Left colon (tissue), 2 donors: ENCODE measurements around the gene SLC26A5. TPM values are rescaled to one million over a fixed set of nuclear protein-coding genes. Genes with fewer than 3 reads are reported as not detected.
"Not testable (repeated sequence)": the region's sequence is repeated elsewhere in the genome, so short reads cannot be mapped to it uniquely, and the experiment has no call there.

ENCODE experiments used
- ATAC-seq: fragments of 200-7000 bp; cut with Tn5 transposase; one replicate; pipeline ENCODE4 v1.9.1; 2020; ENCODE audit warnings: mild to moderate bottlenecking, moderate library complexity
- DNase-seq, 2 donors: peaks; one replicate each; pipeline ENCODE4 v3.0.0-alpha.2; 2020
- intact Hi-C, 2 donors: fragments of 100-400 bp; cut with DNase I in 1 of 2; cut with micrococcal nuclease in 1 of 2; formaldehyde crosslinking; loops; one replicate each; pipeline versions ENCODE4 v1.11.2 to v1.14.0; 2022; cut with DNase I, micrococcal nuclease
- total RNA-seq, 2 donors: library from RNA; stranded (reverse); fragmentation: NEBNext Ultra II Directional; extraction: Animal tissue kit (Norgen Biotek cat#: 25700); gene quantifications; one replicate each; pipeline ENCODE4 v1.2.1, GENCODE V29; 2021
- donor health status: DM: no; HTN: no; CAD: no.
- donor health status: DM: yes; HTN: yes; CAD: no.

Gene SLC26A5
- total RNA-seq, 2 donors from 2014 or later: 0.22 TPM; not detected in 1

DNA sequence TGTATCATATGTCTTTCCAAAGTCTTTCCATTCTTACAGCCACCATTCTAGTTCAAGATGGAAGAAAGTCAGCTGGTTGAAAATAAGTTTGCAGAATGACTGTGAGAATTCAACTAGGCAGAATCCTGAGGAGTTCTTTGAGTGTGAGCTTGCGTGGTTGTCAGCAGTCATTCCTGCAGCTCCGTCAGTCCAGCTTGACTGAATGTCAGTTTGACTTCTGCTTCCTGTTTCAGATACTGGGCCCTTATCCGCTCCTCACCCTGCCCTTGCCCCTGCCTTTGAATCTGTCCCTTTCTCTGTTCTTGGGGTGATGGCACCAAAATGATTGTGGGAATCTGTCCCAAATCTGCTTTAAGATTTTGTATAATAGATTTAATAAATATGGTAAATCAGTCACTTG, 27.8 kb downstream of the SLC26A5 start:
- ATAC-seq (no peak), DNase-seq (no peak)
- intact Hi-C loops: no loop called here

DNA sequence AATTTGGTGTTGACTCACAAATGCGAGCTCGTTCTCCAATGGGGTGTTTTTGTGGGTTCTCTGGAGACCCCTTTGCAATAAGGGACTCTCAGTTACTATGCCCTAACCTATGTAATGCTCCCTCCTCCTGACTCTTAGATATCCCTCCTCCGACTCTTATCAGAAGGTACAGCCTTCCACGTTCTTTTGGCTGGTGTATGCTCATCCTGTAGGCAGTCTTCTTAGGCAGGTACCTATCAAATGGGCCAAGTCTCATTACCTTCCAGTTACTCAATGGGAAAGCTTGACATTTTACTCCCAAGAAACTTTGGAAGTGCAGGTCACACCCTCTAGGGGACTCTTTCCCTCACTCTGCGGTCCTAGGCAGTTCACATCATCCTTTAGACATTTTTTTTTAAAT, 32.6 kb downstream of the SLC26A5 start:
- intact Hi-C loops: no loop called here
- ATAC-seq: no peak

DNA sequence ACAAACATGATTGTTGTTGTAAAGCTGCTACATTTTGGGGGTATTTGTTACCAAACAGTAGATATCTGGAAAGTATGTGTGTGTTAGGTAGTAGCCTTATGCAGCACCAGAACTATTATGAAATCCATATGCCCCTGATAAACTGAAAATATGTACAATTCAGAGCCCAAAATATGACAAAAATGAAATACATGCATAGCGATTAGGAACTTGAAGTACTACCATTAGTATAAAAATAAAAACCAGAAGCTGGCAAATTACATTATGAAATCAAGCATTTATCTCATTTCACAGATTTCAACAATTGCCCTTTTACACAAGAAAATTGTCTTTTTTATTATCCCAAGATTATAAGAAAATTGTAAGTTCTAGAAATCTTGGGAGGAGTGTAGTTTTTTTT, 33.9 kb downstream of the SLC26A5 start:
- DNase-seq (no peak), ATAC-seq (no peak)
- intact Hi-C loops: no loop called here

More for the DNA sequence above, 32.6 kb downstream of the SLC26A5 start:
- DNase-seq: no peak

DNA sequence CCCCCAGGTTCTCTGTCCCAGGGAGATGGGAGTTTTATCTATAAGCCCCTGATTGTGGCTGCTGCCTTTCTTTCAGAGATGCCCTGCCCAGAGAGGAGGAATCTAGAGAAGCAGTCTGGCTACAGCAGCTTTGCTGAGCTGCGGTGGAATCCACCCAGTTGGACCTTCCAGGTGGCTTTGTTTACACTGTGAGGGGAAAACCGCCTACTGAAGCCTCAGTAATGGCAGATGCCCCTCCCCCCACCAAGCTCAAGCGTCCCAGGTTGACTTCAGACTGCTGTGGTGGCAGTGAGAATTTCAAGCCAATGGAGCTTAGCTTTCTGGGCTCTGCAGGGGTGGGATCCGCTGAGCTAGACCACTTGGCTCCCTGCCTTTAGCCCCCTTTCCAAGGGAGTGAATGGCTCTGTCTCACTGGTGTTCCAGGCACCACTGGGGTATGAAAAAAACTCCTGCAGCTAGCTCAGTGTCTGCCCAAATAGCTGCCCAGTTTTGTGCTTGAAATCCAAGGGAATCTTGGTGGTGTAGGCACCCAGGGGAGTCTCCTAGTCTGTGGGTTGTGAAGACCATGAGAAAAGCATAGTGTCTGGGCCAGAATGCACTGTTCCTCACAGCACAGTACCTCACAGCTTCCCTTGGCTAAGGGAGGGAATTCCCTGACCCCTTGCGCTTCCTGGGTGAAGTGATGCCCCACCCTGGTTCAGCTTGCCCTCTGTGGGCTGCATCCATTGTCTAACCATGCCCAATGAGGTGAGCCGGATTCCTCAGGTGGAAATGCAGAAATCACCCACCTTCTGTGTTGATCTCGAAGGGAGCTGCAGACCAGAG, 40.0 kb downstream of the SLC26A5 start:
- intact Hi-C loops, DNase-seq, ATAC-seq: not testable (repeated sequence)

DNA sequence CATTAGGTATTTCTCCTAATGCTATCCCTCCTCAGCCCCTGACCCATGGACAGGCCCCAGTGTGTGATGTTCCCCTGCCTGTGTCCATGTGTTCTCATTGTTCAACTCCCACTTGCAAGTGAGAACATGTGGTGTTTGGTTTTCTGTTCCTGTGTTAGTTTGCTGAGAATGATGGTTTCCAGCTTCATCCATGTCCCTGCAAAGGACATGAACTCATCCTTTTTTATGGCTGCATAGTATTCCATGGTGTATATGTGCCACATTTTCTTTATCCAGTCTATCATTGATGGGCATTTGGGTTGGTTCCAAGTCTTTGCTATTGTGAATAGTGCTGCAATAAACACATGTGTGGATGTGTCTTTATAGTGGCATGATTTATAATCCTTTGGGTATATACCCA, 46.3 kb downstream of the SLC26A5 start:
- intact Hi-C loops, ATAC-seq, DNase-seq: not testable (repeated sequence)

DNA sequence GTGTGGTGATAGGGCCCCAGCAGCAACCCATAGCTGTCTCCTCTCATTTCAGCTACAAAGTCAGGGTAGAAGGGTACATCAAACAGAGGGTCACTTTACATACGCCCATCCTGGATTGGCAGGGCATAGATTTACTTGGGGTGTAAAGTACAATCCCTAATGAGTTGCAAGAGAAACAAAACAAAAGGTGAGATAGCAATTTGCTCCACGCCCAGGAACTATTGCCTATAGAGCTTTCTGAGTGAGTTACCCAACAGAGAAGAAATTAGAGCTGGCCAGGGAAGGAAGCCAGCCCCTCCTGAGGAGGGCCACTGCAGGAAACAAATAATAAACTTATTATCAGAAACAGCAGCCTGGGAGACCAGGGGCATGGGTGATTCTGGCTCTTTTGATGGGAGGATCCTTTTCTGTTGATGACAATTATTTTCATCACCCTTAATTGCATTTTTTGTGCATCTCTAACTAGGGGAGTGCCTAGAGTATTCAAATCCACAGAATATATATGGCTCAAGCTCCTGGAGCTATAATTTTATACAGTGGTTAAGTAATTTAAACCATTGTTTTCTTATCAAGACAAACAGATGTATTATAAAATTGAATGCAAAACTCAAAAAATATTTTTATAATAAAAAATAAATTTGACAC, 47.4 kb downstream of the SLC26A5 start:
- ATAC-seq (peak; percentile 67), DNase-seq (no peak)
- intact Hi-C loops: no loop called here

DNA sequence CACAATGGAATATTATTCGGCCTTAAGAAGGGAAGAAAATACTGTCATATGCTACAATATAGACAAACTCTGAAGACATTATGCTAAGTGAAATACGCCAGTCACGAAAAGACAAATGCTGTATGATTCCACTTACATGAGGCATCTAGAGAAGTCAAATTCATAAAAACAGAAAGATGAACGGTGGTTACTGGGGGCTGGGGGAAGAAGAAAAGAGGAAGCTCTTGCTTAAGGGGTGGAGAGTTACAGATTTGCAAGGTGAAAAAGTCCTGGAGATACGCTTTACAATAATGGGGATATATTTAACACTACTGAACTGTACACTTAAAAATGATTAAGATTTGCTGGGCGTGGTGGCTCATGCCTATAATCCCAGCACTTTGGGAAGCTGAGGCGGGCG, 49.5 kb downstream of the SLC26A5 start:
- intact Hi-C loops: no loop called here
- ATAC-seq (no peak), DNase-seq (no peak)

DNA sequence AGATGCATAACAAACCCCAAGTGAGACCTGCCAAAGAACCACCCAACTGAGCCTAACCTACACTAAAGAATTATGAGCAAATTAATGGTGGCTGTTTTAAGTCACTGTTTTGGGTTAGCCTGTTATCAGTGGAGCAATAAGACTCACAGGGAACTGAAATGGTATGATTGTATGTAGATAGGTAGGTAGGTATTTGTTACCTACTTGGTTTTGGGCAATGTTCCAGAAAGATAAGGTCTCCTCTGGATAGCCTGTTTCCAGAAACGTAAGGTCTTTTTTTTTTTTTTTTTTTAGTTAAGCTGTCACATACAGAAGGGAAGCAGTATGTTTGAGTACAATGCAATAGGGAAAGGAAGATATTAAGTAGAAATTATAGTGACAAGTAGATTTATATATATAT, 50.9 kb downstream of the SLC26A5 start:
- DNase-seq (no peak), ATAC-seq (no peak)
- intact Hi-C loops: no loop called here

DNA sequence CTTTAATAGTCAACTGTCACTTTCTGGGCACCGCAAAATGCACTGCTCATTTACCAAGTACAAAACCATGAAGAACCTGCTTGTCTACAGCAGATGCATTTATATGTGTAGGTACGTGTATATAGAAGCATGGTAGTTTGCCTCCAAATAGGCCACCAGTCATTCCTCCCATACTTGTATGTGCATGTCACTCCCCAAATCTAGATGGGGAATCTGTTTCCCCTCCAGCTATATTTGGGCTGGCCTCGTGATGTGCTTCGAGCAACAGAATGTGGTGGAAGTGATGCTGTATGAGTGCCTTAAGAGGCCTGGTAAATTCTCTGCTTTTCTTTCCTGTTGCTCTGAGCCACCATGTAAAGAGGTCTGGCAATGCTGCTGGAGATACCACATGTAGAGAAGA, 51.4 kb downstream of the SLC26A5 start:
- DNase-seq (no peak), ATAC-seq (no peak)
- intact Hi-C loops: no loop called here

DNA sequence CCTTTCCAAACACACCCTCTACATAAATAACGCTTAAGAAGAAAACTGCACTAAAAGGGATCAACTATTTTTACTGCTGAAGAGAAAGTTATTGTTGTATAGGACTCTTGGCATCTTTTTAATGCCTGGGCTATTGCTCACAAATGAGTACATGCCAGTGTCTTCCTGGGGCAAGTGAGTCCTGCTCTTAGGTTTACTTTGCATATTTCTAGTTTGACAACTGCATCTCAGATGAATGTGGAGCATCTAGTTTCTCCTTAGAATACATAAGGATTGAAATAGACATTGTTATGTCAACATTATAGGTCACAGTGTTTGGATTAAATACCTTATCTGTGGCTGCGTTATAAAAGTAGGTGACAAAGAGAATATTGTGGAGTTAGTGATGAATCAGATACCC, 54.0 kb downstream of the SLC26A5 start:
- no peak for DNase-seq
- intact Hi-C loops: no loop called here
- ATAC-seq: no peak

DNA sequence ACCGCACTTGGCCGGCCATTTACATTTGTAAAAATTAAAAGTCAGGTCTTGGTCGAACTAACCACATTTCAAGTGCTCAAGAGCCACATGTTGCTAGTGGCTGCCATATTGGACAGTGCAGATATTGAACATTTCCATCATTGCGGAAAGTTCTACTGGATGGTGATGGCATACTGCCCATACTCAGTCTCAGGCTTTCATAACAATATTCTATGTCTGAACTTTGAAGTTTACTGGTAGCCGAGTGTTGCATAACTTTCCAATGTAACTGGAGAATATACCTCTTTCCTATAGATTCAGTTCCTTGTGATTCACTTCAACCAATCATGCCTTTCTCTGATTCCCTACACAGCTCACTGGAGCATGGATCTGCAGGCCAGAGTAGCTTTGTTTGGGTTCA, 54.9 kb downstream of the SLC26A5 start:
- no peak for DNase-seq
- intact Hi-C loops: no loop called here
- no peak for ATAC-seq

DNA sequence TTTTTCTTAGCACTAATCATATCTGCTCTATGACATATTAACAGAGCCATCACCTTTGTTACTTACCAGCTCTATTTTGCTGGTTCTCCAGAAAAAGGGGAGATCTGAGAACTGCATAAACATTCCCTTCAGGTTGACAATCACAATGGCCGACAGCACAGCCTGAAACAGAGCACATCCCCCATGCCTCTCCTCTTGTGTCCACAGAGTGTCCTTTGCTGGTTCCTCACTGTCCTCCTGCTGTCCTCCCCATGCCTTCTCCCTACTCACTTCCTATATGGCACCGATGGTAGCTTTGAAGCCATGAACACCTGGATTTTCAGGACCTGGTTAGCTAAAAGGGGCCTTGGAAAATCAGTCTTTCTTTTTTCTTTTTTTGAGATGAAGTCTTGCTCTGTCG, 56.7 kb downstream of the SLC26A5 start:
- intact Hi-C loops: no loop called here
- no peak for DNase-seq
- ATAC-seq: no peak

DNA sequence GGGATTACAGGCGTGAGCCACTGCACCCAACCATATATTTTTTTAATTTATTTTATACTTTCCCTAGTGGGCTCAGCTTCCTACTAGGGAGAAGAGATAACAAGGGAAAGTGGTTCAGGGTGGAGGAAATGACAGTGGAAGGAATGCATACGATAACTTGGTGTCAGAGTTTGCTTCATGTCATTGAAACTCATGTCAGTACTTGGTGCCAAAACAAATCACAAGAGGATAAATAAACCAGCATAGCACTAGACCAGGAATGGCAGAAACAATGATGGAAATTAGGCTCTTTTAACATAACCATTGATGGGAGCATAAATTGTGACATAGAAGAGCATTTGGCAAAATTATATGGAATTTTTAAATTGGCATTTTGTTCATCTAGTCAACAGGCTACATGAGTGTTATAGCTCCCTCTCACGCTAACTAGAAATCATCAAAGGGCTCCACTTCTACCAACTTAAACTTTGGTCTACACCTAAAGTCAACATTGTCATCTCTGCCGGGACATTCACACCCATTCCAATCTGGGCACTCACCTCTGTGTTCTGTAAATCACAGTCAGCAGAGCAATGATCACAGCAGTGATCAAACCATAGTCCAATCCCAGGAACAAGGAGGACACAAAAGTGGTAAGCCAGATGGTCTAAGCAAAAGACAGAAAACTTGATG, 57.4 kb downstream of the SLC26A5 start:
- ATAC-seq: peak; percentile 95
- no peak for DNase-seq
- intact Hi-C loops: no loop called here

DNA sequence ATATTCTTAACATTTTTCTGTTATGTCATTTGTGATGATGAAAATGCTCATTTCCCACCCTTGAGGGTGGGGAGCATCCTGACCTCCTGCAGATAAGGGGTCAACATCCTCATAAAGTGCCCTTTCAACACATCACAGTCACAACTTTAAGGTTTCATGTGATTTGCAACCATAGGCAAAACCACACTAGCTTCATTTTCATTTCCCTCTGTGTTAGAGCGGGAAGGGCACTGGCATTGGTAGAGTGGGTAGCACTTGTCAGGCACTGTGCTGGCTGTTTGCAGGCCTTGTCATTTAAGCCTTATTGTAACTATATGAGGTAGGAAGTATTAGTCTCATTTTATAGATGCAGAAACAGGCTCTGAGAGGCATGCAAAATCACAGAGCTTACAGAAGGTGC, 58.8 kb downstream of the SLC26A5 start:
- ATAC-seq: no peak
- DNase-seq: no peak
- intact Hi-C loops: no loop called here

DNA sequence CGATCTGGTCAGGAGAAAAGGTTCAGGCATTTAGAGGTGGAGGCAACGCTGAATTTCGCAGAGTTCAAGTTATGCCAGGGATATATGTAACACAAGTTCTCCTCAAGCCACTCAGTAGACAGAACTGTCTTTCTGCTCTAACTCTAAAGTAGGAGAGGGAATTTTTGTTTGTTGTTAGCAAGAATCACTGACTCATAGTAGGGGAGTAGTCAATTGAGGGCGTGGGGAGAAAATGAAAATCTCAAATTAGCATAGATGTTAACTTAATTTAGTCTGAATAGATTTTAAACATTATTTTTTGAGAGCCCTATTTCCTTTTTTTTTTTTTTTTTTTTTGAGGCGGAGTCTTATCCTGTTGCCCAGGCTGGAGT, 64.0 kb downstream of the SLC26A5 start:
- intact Hi-C loops: no loop called here
- ATAC-seq (no peak), DNase-seq (no peak)

DNA sequence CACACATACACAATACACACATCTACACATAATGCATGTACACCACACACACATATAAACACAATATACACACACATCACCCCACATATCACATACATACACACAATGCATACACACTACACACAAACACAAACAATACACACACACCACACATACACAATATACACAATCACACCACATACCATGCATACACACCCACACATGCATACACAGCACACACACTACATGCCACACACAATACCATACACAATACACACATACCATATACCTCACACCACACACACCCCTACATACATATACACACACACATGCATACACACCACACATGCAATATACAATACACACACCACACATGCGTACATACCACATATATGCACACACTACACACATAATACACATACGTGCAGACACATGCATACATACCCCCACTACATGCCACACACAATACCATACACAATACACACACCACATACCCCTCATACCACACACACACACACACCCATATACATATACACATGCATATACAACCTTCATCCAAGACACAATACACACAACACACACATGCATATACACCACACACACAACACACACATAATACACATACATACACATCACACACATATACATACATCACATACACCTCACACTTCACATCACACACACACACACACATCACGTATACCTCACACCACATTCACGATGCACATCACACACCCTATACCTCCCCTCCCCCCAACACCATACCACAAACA, 64.6 kb downstream of the SLC26A5 start:
- intact Hi-C loops: no loop called here

DNA sequence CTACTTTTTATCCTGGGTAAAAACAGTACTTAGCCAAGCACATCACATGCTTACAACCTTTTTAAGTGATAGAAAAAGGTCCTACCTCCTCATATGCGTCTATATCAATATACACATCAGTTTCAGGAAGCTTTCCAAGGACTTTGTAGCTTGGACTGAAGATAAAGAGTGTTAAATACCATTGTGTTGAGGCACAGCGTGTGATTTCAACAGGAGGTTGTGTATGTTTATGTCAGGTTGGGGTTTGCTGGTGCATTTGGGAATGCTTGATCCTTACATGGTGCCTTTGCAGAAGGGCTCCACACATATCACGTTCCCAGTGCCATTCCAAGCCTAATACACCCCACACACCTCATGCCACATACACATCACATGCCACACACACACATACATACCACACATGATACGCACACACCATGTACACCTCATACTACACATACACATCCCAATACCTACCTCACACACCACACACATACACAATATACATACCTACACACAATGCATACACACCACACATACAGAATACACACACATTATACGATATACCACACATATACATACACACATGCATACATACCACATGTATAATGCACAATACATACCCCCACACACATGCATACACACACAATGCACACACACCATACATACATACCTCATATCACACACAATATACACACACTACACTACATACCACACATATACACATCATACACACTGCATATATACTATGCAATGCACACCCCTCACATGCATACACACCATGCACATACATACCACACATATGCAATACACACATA, 65.4 kb downstream of the SLC26A5 start:
- ATAC-seq (no peak), DNase-seq (no peak)
- intact Hi-C loops: no loop called here

More for the DNA sequence above, 64.6 kb downstream of the SLC26A5 start:
- no peak for DNase-seq
- ATAC-seq: no peak

DNA sequence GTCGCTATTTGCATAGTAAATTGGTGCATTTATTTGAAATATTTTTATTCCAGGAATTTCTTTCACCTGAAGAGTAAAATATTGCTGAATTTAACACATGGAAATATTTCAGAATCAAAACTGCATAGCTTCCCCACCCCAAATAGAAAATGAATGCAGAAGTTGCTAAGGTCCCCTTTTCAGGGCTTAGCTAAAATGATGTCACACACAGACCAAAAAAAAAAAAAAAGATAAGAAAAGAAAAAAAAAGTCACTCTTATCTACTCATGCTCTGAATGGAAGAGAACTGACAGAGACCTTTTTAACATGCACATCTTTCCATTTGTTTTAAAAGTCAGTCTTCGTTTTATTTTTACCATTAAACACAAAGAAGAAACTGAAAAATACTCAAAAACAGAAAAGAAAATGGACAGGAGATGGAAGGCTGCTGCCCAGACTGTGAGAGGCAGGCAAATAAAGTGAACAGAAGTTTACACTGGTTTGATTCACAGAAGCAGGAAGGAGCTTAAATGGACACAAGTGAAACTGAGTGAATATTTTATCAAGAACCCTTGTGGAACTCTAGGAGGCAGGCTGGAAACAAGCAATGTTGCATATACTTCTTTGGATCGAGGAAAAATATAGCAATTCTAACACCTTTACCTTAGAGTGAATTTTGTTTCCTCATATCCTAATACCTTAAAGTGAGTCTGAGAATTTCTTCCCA, 66.6 kb downstream of the SLC26A5 start:
- ATAC-seq: no peak
- intact Hi-C loops: no loop called here

More for the DNA sequence above, 66.6 kb downstream of the SLC26A5 start:
- no peak for DNase-seq
